Measurements from ENCODE around the gene ARL15. TPM values are rescaled to one million over a fixed set of nuclear protein-coding genes. Genes with fewer than 3 reads are reported as not detected.

Gene ARL15
- total RNA-seq, 4 donors from 2014 or later = 16.6 to 48.8 (median 32.3) TPM

- intact Hi-C loops (cut with DNase I; ENCODE audit: low total_unique reads) = loop anchor here (5.0 kb wide), 1 partner anchor 1428 kb away; no protein-coding TSS in a partner anchor
- DNase-seq (ENCODE audit: low spot score in 2 of 2) = no peak
- TF ChIP-seq POLR2A (IDR thresholded peaks at IDR 0.05) = no peak
- TF ChIP-seq CTCF (IDR thresholded peaks at IDR 0.05) = no peak
These were observed 34.3 kb upstream of the ARL15 start for GRCh38 chr5:54344653-54345052.

GRCh38 chr5:54341971-54342370, 31.6 kb upstream of the ARL15 start:
- DNase-seq (ENCODE audit: low spot score in 2 of 2) = no peak
- H3K4me3 ChIP-seq (ENCODE audit: low read depth, poor library complexity, severe bottlenecking) = no peak overlapping the region
- intact Hi-C loops (cut with DNase I; ENCODE audit: low total_unique reads) = no loop called here
- no peak for TF ChIP-seq CTCF (IDR thresholded peaks at IDR 0.05)
- no peak for TF ChIP-seq POLR2A (IDR thresholded peaks at IDR 0.05)
- 88 to 91% methylated on average over 2 of the region's 2 CpGs for WGBS, 2 donors

More at GRCh38 chr5:54344653-54345052, 34.3 kb upstream of the ARL15 start:
- H3K4me3 ChIP-seq (ENCODE audit: low read depth, poor library complexity, severe bottlenecking) = no peak overlapping the region

GRCh38 chr5:54337523-54337922, 27.1 kb upstream of the ARL15 start:
- TF ChIP-seq POLR2A (IDR thresholded peaks at IDR 0.05) = no peak
- TF ChIP-seq CTCF (IDR thresholded peaks at IDR 0.05) = no peak
- intact Hi-C loops (cut with DNase I; ENCODE audit: low total_unique reads) = no loop called here

GRCh38 chr5:54332720-54333119, 22.3 kb upstream of the ARL15 start:
- WGBS, 2 donors = 44 to 50% methylated on average over 1 of the region's 1 CpG
- intact Hi-C loops (cut with DNase I; ENCODE audit: low total_unique reads) = no loop called here
- no peak for DNase-seq (ENCODE audit: low spot score in 2 of 2)
- no peak overlapping the region for H3K4me3 ChIP-seq (ENCODE audit: low read depth, poor library complexity, severe bottlenecking)
- TF ChIP-seq POLR2A (IDR thresholded peaks at IDR 0.05) = no peak
- no peak for TF ChIP-seq CTCF (IDR thresholded peaks at IDR 0.05)

More at GRCh38 chr5:54337523-54337922, 27.1 kb upstream of the ARL15 start:
- no peak for DNase-seq (ENCODE audit: low spot score in 2 of 2)
- H3K4me3 ChIP-seq (ENCODE audit: low read depth, poor library complexity, severe bottlenecking) = no peak overlapping the region
- 79 to 92% methylated on average over 4 of the region's 4 CpGs for WGBS, 2 donors

- intact Hi-C loops (cut with DNase I; ENCODE audit: low total_unique reads) = no loop called here
- 69 to 72% methylated on average over 4 of the region's 4 CpGs for WGBS, 2 donors
- no peak for TF ChIP-seq CTCF (IDR thresholded peaks at IDR 0.05)
- TF ChIP-seq POLR2A (IDR thresholded peaks at IDR 0.05) = no peak
- no peak for DNase-seq (ENCODE audit: low spot score in 2 of 2)
- H3K4me3 ChIP-seq (ENCODE audit: low read depth, poor library complexity, severe bottlenecking) = no peak overlapping the region
These were observed 19.6 kb upstream of the ARL15 start for GRCh38 chr5:54329731-54330709.
